Loucy (cell line): ENCODE results near the gene SPNS3.

Source experiments
- H2AFZ ChIP-seq: fragments of 200-600 bp; sonication (generic); 2 replicates; pipeline ENCODE4 v1.6.0; 2016; ENCODE audit warnings: antibody characterized with exemption, mild to moderate bottlenecking, low read length, moderate library complexity
- H3F3A ChIP-seq: fragments of 200-600 bp; 2 replicates; pipeline ENCODE4 v1.6.0; 2016; ENCODE audit warnings: antibody characterized with exemption, low read depth, mild to moderate bottlenecking
- H3K27me3 ChIP-seq: fragments of 200-600 bp; sonication (generic); 2 replicates; pipeline ENCODE4 v1.6.1; 2014; ENCODE audit warnings: low read length, mild to moderate bottlenecking; ENCODE audit not compliant: insufficient read depth, poor library complexity, severe bottlenecking
- H3K36me3 ChIP-seq: fragments of 200-600 bp; sonication (generic); 2 replicates; pipeline ENCODE4 v1.6.1; 2016; ENCODE audit warnings: low read length; ENCODE audit not compliant: insufficient read depth
- H3K4me1 ChIP-seq: fragments of 200-600 bp; sonication (generic); 2 replicates; pipeline ENCODE4 v1.5.1; 2014; ENCODE audit warnings: low read length, mild to moderate bottlenecking; ENCODE audit not compliant: insufficient read depth, poor library complexity, severe bottlenecking
- H3K4me2 ChIP-seq: fragments of 200-600 bp; sonication (generic); 2 replicates; pipeline ENCODE4 v1.6.0; 2014; ENCODE audit warnings: antibody characterized with exemption, low read length, low read depth, mild to moderate bottlenecking; ENCODE audit not compliant: poor library complexity, severe bottlenecking
- H3K4me3 ChIP-seq: fragments of 200-600 bp; sonication (generic); 2 replicates; pipeline ENCODE4 v1.5.1; 2014; ENCODE audit warnings: low read length, mild to moderate bottlenecking, mixed read lengths; ENCODE audit not compliant: poor library complexity, severe bottlenecking
- H3K79me2 ChIP-seq: fragments of 200-600 bp; sonication (generic); 2 replicates; pipeline ENCODE4 v1.6.1; 2014; ENCODE audit warnings: low read length; ENCODE audit not compliant: insufficient read depth
- H3K9ac ChIP-seq: fragments of 200-600 bp; sonication (generic); 2 replicates; pipeline ENCODE4 v1.6.0; 2014; ENCODE audit warnings: mild to moderate bottlenecking, low read depth, low read length, moderate library complexity; ENCODE audit not compliant: poor library complexity, severe bottlenecking
- H3K9me2 ChIP-seq: fragments of 200-600 bp; sonication (generic); replicated peaks from 2 replicates; pipeline ENCODE4 v1.6.1; 2016; ENCODE audit warnings: low read depth, low read length, mixed read lengths
- H3K9me3 ChIP-seq: fragments of 200-600 bp; sonication (generic); 2 replicates; pipeline ENCODE4 v1.6.1; 2014; ENCODE audit warnings: mild to moderate bottlenecking, antibody characterized with exemption, low read length, low read depth; ENCODE audit not compliant: insufficient read depth
- H4K20me1 ChIP-seq: fragments of 200-600 bp; sonication (generic); 2 replicates; pipeline ENCODE4 v1.6.0; 2014; ENCODE audit warnings: antibody characterized with exemption, low read length, mild to moderate bottlenecking; ENCODE audit not compliant: insufficient read depth, poor library complexity, severe bottlenecking
- EZH2phosphoT487 ChIP-seq: fragments of 200-600 bp; IDR thresholded peaks from 2 replicates; pipeline ENCODE4 v1.6.1; 2018; ENCODE audit warnings: antibody characterized with exemption, mild to moderate bottlenecking, moderate library complexity, borderline replicate concordance
- TF ChIP-seq, protein P1 (sequence below): fragments of 200-600 bp; sonication (generic); conservative IDR thresholded peaks from 2 replicates; pipeline ENCODE4 v1.5.1; 2014; ENCODE audit warnings: mild to moderate bottlenecking, antibody characterized with exemption, low read length

Gene SPNS3

DNA sequence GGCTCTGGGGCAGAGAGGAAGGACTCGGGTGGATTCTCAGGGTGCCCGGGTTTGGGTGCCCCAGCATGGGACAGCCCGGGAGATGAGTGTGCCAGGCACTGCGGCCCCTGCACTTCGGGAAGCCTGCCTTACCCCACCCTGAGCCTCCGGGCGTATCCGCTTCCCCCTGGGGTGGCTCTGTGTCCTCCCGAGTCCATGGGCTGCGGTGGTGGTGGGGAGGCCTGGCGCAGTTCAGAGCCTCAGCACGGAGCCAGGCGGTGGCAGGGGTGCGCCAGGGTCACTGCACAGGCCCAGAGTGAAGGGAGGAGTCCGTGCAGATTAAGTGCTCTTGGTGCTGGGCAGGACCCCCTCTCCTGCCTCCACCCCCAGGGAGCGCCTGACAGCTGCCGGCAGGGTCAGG, 100.8 kb downstream of the SPNS3 start:
- Histone ChIP-seq H3K9me2 (no peaks in the 10 kb centered on the region), H4K20me1 (no peaks in the 10 kb centered on the region), H3K9me3 (no peaks in the 10 kb centered on the region), H3K4me3 (no peak overlapping the region), H2AFZ (no peak overlapping the region), H3K79me2 (no peaks in the 10 kb centered on the region), H3F3A (no peaks in the 10 kb centered on the region), H3K4me2 (no peak overlapping the region), H3K4me1 (no peaks in the 10 kb centered on the region), H3K27me3 (no peaks in the 10 kb centered on the region), H3K36me3 (peaks cover 11% of the 10 kb centered on the region; the same call in 1 of the 2 replicates), H3K9ac (no peak overlapping the region)
- no peak for TF ChIP-seq EZH2phosphoT487
- TF ChIP-seq, protein P1, sequence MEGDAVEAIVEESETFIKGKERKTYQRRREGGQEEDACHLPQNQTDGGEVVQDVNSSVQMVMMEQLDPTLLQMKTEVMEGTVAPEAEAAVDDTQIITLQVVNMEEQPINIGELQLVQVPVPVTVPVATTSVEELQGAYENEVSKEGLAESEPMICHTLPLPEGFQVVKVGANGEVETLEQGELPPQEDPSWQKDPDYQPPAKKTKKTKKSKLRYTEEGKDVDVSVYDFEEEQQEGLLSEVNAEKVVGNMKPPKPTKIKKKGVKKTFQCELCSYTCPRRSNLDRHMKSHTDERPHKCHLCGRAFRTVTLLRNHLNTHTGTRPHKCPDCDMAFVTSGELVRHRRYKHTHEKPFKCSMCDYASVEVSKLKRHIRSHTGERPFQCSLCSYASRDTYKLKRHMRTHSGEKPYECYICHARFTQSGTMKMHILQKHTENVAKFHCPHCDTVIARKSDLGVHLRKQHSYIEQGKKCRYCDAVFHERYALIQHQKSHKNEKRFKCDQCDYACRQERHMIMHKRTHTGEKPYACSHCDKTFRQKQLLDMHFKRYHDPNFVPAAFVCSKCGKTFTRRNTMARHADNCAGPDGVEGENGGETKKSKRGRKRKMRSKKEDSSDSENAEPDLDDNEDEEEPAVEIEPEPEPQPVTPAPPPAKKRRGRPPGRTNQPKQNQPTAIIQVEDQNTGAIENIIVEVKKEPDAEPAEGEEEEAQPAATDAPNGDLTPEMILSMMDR, result no peak

DNA sequence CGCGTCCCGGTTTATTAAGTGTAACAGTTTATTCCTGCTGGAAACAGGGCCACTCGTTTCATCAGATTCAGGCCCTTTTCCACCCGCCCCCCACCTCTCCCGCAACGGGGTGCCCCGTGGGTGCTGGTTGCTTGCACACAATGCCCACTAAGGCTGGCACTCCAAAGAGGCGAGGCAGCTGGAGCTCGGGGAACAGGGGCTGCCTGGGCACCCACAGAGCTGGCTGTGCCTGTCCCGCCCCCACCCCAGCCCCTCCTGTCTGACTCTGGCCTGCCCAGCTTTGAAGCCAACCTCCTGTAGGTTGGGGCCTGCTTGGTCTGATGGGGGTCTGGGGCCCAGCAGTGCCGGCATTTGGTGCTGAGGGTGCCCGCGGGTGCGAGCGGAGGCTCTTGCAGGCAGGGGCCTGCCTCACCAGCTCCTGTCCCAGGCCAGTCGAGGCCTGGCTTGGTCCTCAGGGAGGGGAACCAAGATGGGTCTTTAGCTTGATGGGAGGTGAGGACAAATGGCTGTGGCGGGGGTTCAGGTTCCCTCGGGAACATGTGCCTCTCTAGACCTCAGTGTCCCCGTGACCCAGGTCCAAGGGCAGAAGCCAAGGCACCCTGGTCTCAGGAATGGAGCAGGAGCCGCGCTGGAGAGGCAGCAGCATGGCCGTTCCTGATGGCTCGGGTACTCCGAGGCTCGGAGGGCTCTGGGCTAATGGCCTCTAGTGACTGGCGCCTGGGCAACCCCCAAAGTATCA, 101.4 kb downstream of the SPNS3 start:
- H3K79me2 ChIP-seq, result no peaks in the 10 kb centered on the region
- TF ChIP-seq, protein P1, result no peak
- TF ChIP-seq EZH2phosphoT487, result no peak
- H3K4me2 ChIP-seq, result no peak overlapping the region
- H4K20me1 ChIP-seq, result no peaks in the 10 kb centered on the region
- H3K9ac ChIP-seq, result no peak overlapping the region
- H3K4me1 ChIP-seq, result no peaks in the 10 kb centered on the region
- H3K4me3 ChIP-seq, result no peak overlapping the region
- no peaks in the 10 kb centered on the region for H3K9me2 ChIP-seq
- H3F3A ChIP-seq, result no peaks in the 10 kb centered on the region
- H2AFZ ChIP-seq, result no peak overlapping the region
- H3K36me3 ChIP-seq, result peaks cover 11% of the 10 kb centered on the region; the same call in 1 of the 2 replicates
- no peaks in the 10 kb centered on the region for H3K9me3 ChIP-seq
- H3K27me3 ChIP-seq, result no peaks in the 10 kb centered on the region

DNA sequence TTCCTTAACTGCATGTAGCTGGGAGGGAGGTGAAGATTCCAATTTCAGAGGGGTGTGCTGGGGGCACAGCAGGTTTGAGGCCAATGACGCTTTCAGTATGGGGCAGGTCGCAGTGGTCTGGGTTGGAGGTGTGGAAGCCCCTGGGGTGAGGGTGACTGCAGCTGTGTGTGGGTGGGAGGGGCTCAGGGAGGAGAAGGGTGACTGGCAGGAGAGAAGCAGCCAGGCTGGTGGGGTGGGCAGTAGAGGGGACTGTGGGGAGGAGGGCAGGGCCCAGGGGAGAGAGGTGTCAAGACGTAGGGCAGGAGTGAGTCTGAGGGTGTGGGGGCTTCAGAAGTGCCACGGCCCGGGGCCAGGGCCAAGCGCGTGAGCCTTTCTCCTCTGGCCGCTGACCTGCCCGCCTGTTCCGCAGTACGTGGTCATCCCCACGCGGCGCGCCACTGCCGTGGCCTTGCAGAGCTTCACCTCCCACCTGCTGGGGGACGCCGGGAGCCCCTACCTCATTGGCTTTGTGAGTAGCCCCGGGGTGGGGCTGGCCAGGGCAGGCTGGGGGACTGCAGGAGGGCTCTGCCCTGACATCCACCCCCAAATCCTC, 102.0 kb downstream of the SPNS3 start:
- no peak for TF ChIP-seq EZH2phosphoT487
- TF ChIP-seq, protein P1, result no peak
- H3K79me2 ChIP-seq, result no peaks in the 10 kb centered on the region
- no peaks in the 10 kb centered on the region for H3K9me2 ChIP-seq
- H3K9me3 ChIP-seq, result no peaks in the 10 kb centered on the region
- H4K20me1 ChIP-seq, result no peaks in the 10 kb centered on the region
- H3K36me3 ChIP-seq, result peaks cover 11% of the 10 kb centered on the region; the same call in 1 of the 2 replicates
- no peaks in the 10 kb centered on the region for H3K27me3 ChIP-seq
- H3K4me2 ChIP-seq, result no peak overlapping the region
- no peaks in the 10 kb centered on the region for H3K4me1 ChIP-seq
- no peak overlapping the region for H3K9ac ChIP-seq
- no peak overlapping the region for H2AFZ ChIP-seq
- no peaks in the 10 kb centered on the region for H3F3A ChIP-seq
- H3K4me3 ChIP-seq, result no peak overlapping the region
